ENCODE data around the gene RNU6-1.
A peak's percentile ranks its signal among the peaks of the same experiment; 100 is the strongest.

RNU6-1 gene

DNA sequence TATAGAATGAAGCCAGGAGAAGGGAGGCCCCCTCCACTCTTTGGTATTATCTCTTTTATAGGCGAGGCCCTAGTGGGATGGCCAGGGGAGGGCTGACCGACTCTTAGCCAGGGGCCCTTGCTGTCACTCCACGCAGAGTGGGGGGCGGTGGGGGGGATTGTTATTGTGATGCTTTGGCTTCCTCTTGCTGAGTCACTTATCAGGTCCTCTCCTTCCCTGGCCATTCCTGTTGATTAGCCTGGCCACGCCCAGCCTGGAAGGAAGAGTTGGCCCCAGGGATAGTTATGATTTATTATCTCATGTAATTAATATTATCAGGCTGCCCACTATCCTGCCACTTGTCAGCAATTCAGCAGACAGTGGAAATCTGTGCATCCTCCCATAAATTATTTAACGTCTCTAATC, 40.0 kb downstream of the RNU6-1 start:
- DNase-seq = peak; percentile 41

DNA sequence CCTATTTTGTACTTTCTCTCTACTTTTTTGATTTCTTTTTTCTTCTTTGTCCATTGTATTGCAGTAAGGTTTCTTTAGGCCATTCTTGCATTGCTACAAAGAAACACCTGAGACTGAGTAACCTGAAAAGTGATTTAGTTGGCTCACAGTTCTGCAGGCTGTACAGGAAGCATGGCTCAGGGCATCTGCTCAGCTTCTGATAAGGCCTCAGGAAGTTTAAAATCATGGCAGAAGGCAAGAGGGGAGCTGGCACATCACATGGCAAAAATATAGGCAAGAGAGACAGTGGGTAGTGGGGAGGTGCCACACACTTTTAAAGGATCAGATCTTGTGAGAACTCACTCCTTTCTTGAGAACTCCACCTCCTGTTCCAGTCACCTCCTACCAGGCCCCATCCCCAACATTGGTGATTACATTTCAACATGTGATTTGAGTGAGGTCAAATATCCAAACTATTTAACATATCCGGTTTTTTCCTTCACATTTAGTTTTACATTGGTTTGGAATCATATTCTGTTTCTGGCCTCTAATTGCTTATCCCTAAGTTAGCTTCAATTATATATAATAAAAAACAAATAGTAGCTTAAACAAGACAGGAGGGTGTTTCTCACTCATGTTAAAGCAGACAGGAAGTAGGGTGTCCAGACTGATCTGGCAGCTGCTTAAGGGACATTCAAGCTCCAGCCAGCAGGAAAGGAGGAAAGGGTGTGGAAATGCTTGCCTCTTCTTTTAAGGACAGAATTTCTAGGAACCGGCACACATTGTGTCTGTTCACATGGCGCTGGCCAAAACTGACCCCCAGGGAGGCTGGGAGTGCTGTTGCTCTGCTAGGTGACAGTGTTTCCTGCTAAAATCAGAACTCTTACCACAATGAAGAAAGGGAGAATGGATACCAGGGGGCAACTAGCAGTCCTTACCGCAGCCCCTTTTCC, 43.4 kb downstream of the RNU6-1 start:
- peak; percentile 21 for DNase-seq

DNA sequence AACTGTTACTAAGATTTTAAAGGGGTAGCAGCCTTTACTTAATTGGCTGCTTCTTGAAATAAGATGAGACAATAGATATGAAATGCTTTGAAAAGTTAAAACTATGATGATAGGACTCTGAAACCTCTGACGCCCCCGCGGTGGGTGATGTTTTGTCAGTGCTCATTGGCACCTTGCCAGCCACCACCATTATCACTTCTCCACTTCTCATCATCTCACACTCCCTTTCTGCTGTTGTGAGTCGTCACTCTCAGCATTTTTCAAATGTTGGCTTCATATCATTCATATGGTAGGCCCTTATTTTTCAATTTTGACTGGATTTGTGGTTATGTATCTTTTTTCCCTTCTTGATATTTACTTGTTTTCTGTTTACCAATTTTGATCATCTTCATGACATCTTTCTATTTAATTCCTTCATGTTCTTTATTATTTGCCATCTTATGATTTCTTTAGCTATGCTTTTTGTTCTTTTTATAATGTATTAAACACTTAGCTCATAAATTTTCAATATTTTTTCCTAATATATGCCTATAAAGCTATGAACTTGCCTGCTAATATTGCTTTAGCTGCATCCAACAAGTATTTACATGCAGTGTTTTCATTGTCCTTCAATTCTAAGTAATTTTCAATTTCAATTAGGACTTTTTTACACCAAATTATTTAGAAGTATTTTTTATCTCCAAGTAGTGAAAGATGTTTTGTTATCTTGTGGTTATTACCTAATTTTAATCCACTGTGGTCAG, 44.8 kb downstream of the RNU6-1 start:
- DNase-seq = peak; percentile 30

DNA sequence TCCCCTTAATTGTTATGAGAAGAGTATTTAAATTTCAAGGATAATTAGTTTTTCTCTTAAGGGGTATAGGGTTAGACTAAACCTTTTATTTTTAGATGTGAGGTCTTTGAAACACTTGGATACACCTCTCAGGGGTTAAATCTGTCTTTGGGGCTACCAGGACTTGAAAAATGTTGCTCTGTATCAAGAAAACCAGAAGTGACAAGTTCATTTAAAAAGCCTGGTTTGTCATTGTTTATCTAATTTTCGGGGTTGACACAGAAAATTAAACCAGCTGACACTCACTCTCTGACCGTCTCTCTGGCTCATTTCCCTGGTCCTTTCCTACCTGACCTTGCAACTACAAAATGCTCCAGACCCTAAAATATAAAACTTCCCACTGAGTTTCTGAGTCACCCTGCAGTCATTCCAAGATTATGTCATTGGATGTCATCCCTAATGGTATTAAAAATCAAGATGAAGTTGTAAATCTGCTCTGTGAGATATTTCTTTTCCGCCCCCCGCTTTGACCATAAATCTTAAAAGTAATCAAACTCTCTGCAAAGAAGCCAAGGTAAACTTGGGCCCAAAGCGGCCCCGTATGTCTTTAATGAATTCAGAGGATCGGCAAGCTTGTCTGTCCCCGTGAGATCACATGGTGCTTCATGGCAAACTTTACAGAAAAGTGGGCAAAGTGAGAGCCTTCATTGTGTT, 47.4 kb downstream of the RNU6-1 start:
- DNase-seq = no peak

DNA sequence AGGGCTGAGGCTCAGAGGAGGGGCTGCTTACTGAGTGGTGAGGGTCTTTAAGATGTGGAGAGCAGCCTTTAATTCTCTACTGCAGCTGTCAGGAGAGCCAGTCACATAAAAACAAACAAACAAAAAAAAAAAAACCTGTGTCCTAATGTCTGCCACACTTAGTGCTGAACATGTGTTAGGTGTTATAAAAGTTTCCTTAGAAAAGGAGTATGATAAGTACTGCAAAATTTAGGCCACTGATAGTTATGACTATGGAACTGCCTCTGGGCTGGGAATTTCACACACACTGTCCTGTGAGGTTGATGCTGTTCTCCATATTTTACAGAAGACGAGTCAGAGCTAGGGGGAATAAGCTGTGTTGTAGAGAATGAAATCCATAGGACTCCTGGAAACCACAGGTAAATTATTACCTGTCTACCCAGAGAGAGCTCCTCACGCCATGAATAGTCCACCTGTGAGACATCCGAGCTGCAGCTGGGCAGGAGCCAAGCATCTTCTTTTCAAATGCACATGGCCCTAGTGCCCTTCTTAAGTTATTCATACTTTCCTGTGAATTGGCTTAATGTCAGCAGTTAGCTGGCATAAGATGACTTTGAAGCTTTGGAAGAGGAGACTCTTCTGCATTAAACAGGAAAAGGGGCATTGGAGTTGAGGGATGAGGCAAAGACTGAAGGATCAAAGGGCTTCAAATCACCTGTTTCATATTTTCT, 49.1 kb downstream of the RNU6-1 start:
- no peak for DNase-seq
